Measurements from ENCODE around the gene NPPB. TPM values are rescaled to one million over a fixed set of nuclear protein-coding genes. Genes with fewer than 3 reads are reported as not detected.

The NPPB gene
- total RNA-seq = not detected
- not detected for total RNA-seq (2013)
- 0 reads per million in 29 experiments for total RNA-seq

DNA sequence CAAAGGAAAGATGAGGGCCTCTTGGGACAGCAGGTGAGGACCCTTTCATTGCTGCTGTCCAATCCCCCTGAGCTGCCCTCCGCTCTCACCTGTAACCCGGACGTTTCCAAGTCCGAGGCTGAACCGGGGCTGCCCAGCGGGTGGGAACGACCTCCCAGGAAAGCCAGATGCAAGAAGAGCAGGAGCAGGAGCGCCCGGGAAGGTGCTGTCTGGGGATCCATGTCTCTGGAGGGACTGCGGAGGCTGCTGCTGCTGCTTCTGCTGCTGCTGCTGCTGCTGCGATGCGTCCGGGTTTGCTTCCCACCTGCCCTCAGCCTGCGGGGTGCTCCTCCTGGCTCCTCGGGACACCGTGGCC lies at the start of gene NPPB:
Gene NPPB (minus strand): TSS at position 333 of the 355 bp plus-strand sequence. CDS start 112 bp downstream, at position 221.
- Histone ChIP-seq H3K9me3 (no peaks in the 10 kb centered on the region), H3K27me3 (replicated peaks in 1 of 2; ENCODE audit: control insufficient read depth in 2 of 2, extremely low read depth in 1 of 2, insufficient read depth in 2 of 2, low read length in 1 of 2) (peaks cover 0 to 69% of the 10 kb centered on the region in 2 experiments), H3K36me3 (ENCODE audit: control insufficient read depth in 2 of 2, extremely low read depth in 1 of 2, insufficient read depth in 1 of 2, low read length in 1 of 2) (no peaks in the 10 kb centered on the region), H3K4me1 (ENCODE audit: control insufficient read depth in 1 of 2, extremely low read depth in 1 of 2, insufficient read depth in 2 of 2, low read length in 2 of 2) (peaks cover 0 to 9% of the 10 kb centered on the region in 2 experiments), H3K27ac (ENCODE audit: low read length) (no peak within 1 kb of the TSS), H3K4me3 (ENCODE audit: control insufficient read depth in 1 of 2, extremely low read depth in 1 of 2, low read length in 1 of 2) (no peak within 1 kb of the TSS)
- peaks cover 0 to 4% (median 2%) of the 10 kb centered on the region in 3 donors for H3K4me1 Mint-ChIP-seq
- no peaks in the 10 kb centered on the region for H3K36me3 Mint-ChIP-seq
- H3K27ac Mint-ChIP-seq = no peak within 1 kb of the TSS
- peaks cover 48 to 72% of the 10 kb centered on the region in 2 donors for H3K27me3 Mint-ChIP-seq
- peaks cover 0 to 4% (median 0%) of the 10 kb centered on the region in 3 donors for H3K9me3 Mint-ChIP-seq
- no peak within 1 kb of the TSS for H3K4me3 Mint-ChIP-seq
- CTCF ChIA-PET = interaction anchor here in 1 of 2 donors (0.5 kb wide), 1 partner anchor 514 kb away, joined by 4 read pairs; no protein-coding TSS in a partner anchor
- WGBS (ENCODE audit: insufficient coverage) = 37% methylated on average over 16 of the region's 16 CpGs
- no peak for DNase-seq
- POLR2A ChIA-PET = no interaction called here
- no peak for ATAC-seq (replicated peaks in 1 of 4)

DNA sequence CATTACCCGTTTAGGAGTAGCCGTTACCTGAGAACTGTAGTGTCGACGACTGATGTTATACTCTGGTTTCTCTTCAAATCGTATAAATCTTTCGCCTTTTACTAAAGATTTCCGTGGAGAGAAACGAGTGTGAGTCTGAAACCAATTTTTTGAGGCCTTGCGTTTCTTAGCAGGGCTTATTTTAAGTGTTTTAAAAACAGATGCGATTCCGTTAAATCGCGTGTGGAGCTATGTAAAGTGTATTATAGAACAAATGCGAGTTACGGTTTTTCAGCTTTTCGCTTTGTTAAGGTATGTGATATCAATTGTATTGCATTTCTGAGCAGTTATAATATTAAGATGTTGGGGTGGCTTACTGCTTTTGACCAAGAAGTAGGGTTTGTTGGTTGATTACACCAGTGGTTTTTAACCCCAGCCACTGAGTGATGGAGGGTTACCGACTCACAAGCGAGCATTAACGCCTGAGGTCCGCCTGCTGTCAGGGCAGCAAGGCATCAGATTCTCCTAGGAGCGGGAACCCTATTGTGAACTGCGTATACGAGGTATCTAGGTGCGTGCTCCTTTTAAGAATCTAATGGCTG lies 49.4 kb upstream of the NPPB start:
- Histone ChIP-seq H3K9me3 (no peaks in the 10 kb centered on the region), H3K36me3 (ENCODE audit: control insufficient read depth in 2 of 2, extremely low read depth in 1 of 2, insufficient read depth in 1 of 2, low read length in 1 of 2) (no peaks in the 10 kb centered on the region), H3K27ac (ENCODE audit: low read length) (peak overlapping the region; percentile 97), H3K4me1 (ENCODE audit: control insufficient read depth in 1 of 2, extremely low read depth in 1 of 2, insufficient read depth in 2 of 2, low read length in 2 of 2) (peaks cover 6 to 35% of the 10 kb centered on the region in 2 experiments), H3K27me3 (replicated peaks in 1 of 2; ENCODE audit: control insufficient read depth in 2 of 2, extremely low read depth in 1 of 2, insufficient read depth in 2 of 2, low read length in 1 of 2) (peaks cover 0 to 13% of the 10 kb centered on the region in 2 experiments), H3K4me3 (ENCODE audit: control insufficient read depth in 1 of 2, extremely low read depth in 1 of 2, low read length in 1 of 2) (peak overlapping the region; percentile 79 to 85)
- WGBS (ENCODE audit: insufficient coverage) = 0% methylated on average over 15 of the region's 24 CpGs
- CTCF ChIA-PET = interaction anchor here (0.7 to 1.7 kb wide), 12 partner anchors 11 to 870 kb away, joined by 3 to 10 read pairs (median 4); partner anchors contain the start of genes CLCN6 (in 1 of the 2), FBXO6 (in 1 of the 2), MFN2 (in 1 of the 2) and MIIP (in 1 of the 2)
- Mint-ChIP-seq H3K4me1 (peaks cover 26 to 57% (median 37%) of the 10 kb centered on the region in 3 donors), H3K9me3 (no peaks in the 10 kb centered on the region), H3K27ac (peak overlapping the region; percentile 100), H3K4me3 (peak overlapping the region; percentile 89 to 96 (median 93)), H3K27me3 (peaks cover 2 to 4% of the 10 kb centered on the region in 2 donors), H3K36me3 (no peaks in the 10 kb centered on the region)
- peak in 31 of 35 experiments; percentile 34 to 90 (median 55) for DNase-seq
- POLR2A ChIA-PET = interaction anchor here (0.6 to 1.9 kb wide), 17 partner anchors 19 to 1405 kb away, joined by 3 to 12 read pairs (median 5); partner anchors contain the start of genes MFN2 (in 2 of the 2), CLCN6 (in 1 of the 2), EXOSC10 (in 1 of the 2) and MIIP (in 1 of the 2)
- ATAC-seq (replicated peaks in 1 of 4) = peak; percentile 60 to 65 (median 62)

DNA sequence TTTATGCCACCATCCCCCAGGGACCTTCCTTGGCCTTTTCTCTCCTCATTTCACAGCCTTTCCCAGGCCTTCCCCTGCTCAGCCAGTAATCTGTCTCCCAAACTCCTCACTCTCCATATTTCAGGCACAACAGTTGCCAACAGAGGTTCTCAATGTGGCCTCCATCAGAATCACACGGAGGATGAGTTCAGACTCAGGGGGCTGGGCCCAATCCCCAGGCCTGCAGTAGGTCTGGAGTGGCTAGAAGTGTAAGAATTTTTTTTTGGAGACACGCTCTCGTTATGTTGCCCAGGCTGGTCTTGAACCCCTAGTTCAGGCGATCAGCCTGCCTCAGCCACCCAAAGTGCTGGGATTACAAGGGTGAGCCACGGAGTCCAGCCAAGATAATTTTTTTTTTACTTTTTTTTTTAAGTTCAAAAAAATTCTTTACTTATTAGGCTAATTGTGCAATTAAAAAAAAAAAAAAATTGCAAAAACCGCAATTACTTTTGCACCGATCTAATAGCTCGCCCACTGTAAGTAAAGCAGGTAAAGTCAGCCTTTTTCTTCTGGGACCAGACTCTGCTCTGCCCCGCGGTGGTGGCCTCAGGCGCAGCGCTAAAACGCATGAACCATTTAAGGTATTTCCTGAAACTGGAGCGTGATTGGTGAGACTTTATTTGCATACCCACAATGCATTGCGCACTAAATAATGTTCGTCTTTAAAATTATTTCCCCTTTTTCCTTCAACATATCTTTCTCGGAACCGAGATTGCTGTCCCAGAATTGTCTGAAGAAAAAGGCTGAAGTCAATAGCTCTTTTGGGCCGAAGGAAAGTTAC lies 48.7 kb upstream of the NPPB start:
- H3K36me3 Mint-ChIP-seq = no peaks in the 10 kb centered on the region
- peak overlapping the region in 1 of 2 donors; percentile 85 for H3K4me3 ChIP-seq (ENCODE audit: control insufficient read depth in 1 of 2, extremely low read depth in 1 of 2, low read length in 1 of 2)
- peaks cover 3 to 4% of the 10 kb centered on the region in 2 donors for H3K27me3 Mint-ChIP-seq
- peaks cover 0 to 20% of the 10 kb centered on the region in 2 experiments for H3K27me3 ChIP-seq (replicated peaks in 1 of 2; ENCODE audit: control insufficient read depth in 2 of 2, extremely low read depth in 1 of 2, insufficient read depth in 2 of 2, low read length in 1 of 2)
- 0% methylated on average over 5 of the region's 19 CpGs for WGBS (ENCODE audit: insufficient coverage)
- peak; percentile 45 to 77 (median 68) for ATAC-seq (replicated peaks in 1 of 4)
- H3K36me3 ChIP-seq (ENCODE audit: control insufficient read depth in 2 of 2, extremely low read depth in 1 of 2, insufficient read depth in 1 of 2, low read length in 1 of 2) = no peaks in the 10 kb centered on the region
- DNase-seq = peak; percentile 80 to 96 (median 90)
- peak overlapping the region; percentile 100 for H3K27ac Mint-ChIP-seq
- ChIA-PET POLR2A (interaction anchor here (0.5 to 1.9 kb wide), 16 partner anchors 9 to 1404 kb away, joined by 3 to 12 read pairs (median 4); partner anchors contain the start of genes MFN2 (in 2 of the 2), CLCN6 (in 1 of the 2), EXOSC10 (in 1 of the 2) and MIIP (in 1 of the 2)), CTCF (interaction anchor here (0.6 to 1.7 kb wide), 13 partner anchors 11 to 1401 kb away, joined by 3 to 10 read pairs (median 4); partner anchors contain the start of genes CLCN6 (in 1 of the 2), FBXO6 (in 1 of the 2), MFN2 (in 1 of the 2) and MIIP (in 1 of the 2))
- H3K4me3 Mint-ChIP-seq = peak overlapping the region; percentile 89 to 96 (median 93)
- no peaks in the 10 kb centered on the region for H3K9me3 ChIP-seq
- peaks cover 26 to 57% (median 37%) of the 10 kb centered on the region in 3 donors for H3K4me1 Mint-ChIP-seq
- H3K27ac ChIP-seq (ENCODE audit: low read length) = peak overlapping the region; percentile 97
- no peaks in the 10 kb centered on the region for H3K9me3 Mint-ChIP-seq
- peaks cover 6 to 35% of the 10 kb centered on the region in 2 experiments for H3K4me1 ChIP-seq (ENCODE audit: control insufficient read depth in 1 of 2, extremely low read depth in 1 of 2, insufficient read depth in 2 of 2, low read length in 2 of 2)

DNA sequence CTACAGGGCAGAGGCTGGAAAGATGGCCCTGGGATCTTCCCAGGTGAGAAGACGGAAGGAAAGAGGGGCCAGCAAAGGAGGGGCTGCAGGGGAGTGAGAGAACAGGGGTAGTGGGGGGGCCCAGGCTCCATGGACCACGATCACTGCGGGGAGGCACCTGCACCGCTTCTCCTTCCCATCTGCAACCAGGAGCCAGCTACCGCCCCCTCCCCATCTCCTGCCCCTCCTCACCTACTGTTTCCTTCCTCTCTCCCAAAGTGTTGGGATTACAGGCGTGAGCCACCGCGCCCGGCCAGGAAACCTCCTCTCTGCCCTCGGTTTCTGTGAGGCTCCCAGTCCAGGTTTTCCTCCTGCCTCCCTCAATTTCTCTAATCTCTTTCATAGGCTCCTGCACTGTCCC lies 48.1 kb upstream of the NPPB start:
- ChIA-PET CTCF (no interaction called here), POLR2A (no interaction called here)
- Mint-ChIP-seq H3K36me3 (no peaks in the 10 kb centered on the region), H3K4me3 (peak overlapping the region in 1 of 3 donors; percentile 93), H3K27ac (peak overlapping the region in 1 of 2 donors; percentile 74), H3K27me3 (peaks cover 7 to 9% of the 10 kb centered on the region in 2 donors), H3K9me3 (no peaks in the 10 kb centered on the region), H3K4me1 (peaks cover 26 to 57% (median 37%) of the 10 kb centered on the region in 3 donors)
- Histone ChIP-seq H3K9me3 (no peaks in the 10 kb centered on the region), H3K36me3 (ENCODE audit: control insufficient read depth in 2 of 2, extremely low read depth in 1 of 2, insufficient read depth in 1 of 2, low read length in 1 of 2) (no peaks in the 10 kb centered on the region), H3K27me3 (replicated peaks in 1 of 2; ENCODE audit: control insufficient read depth in 2 of 2, extremely low read depth in 1 of 2, insufficient read depth in 2 of 2, low read length in 1 of 2) (peaks cover 0 to 24% of the 10 kb centered on the region in 2 experiments), H3K4me1 (ENCODE audit: control insufficient read depth in 1 of 2, extremely low read depth in 1 of 2, insufficient read depth in 2 of 2, low read length in 2 of 2) (peaks cover 6 to 35% of the 10 kb centered on the region in 2 experiments), H3K4me3 (ENCODE audit: control insufficient read depth in 1 of 2, extremely low read depth in 1 of 2, low read length in 1 of 2) (no peak overlapping the region), H3K27ac (ENCODE audit: low read length) (no peak overlapping the region)
- ATAC-seq (replicated peaks in 1 of 4) (no peak), DNase-seq (no peak)
- 82% methylated on average over 10 of the region's 10 CpGs for WGBS (ENCODE audit: insufficient coverage)

DNA sequence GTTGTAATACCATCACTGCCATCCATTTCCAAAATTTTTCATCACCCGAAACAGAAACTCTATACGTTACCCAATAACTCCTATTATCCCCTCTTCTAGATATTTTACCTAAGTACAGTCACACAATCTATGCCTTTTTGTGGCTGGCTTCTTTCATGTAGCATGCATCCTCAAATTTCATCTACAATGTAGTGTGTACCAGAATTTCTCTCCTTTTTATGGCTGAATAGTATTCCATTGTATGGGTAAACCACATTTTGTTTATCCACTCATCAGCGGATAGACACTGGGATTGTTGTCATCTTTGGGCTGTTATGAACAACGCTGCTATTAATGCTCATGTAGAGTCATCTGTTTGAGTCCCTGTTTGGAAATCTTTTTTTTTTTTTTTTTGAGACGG lies 46.2 kb upstream of the NPPB start:
- peaks cover 9 to 18% of the 10 kb centered on the region in 2 donors for H3K27me3 Mint-ChIP-seq
- POLR2A ChIA-PET = interaction anchor here in 1 of 2 donors (0.7 kb wide), 1 partner anchor 199 kb away, joined by 4 read pairs; no protein-coding TSS in a partner anchor

More for the DNA sequence above, 46.2 kb upstream of the NPPB start:
- H3K36me3 ChIP-seq (ENCODE audit: control insufficient read depth in 2 of 2, extremely low read depth in 1 of 2, insufficient read depth in 1 of 2, low read length in 1 of 2) = no peaks in the 10 kb centered on the region
- WGBS (ENCODE audit: insufficient coverage) = 100% methylated on average over 2 of the region's 5 CpGs
- H3K4me3 ChIP-seq (ENCODE audit: control insufficient read depth in 1 of 2, extremely low read depth in 1 of 2, low read length in 1 of 2) = no peak overlapping the region
- no peak for DNase-seq
- no peak overlapping the region for H3K27ac ChIP-seq (ENCODE audit: low read length)
- no peak for ATAC-seq (replicated peaks in 1 of 4)
- H3K4me1 Mint-ChIP-seq = peaks cover 25 to 48% (median 36%) of the 10 kb centered on the region in 3 donors
- peak overlapping the region in 1 of 2 donors; percentile 27 for H3K27ac Mint-ChIP-seq
- peaks cover 0 to 39% of the 10 kb centered on the region in 2 experiments for H3K27me3 ChIP-seq (replicated peaks in 1 of 2; ENCODE audit: control insufficient read depth in 2 of 2, extremely low read depth in 1 of 2, insufficient read depth in 2 of 2, low read length in 1 of 2)
- no peaks in the 10 kb centered on the region for H3K36me3 Mint-ChIP-seq
- CTCF ChIA-PET = interaction anchor here in 1 of 2 donors (0.7 kb wide), 1 partner anchor 330 kb away, joined by 3 read pairs; no protein-coding TSS in a partner anchor
- H3K9me3 Mint-ChIP-seq = no peaks in the 10 kb centered on the region
- peak overlapping the region in 1 of 3 donors; percentile 55 for H3K4me3 Mint-ChIP-seq
- no peaks in the 10 kb centered on the region for H3K9me3 ChIP-seq
- peaks cover 6 to 35% of the 10 kb centered on the region in 2 experiments for H3K4me1 ChIP-seq (ENCODE audit: control insufficient read depth in 1 of 2, extremely low read depth in 1 of 2, insufficient read depth in 2 of 2, low read length in 2 of 2)
